ENCODE measurements around the gene ZNF441.
A peak's percentile ranks its signal among the peaks of the same experiment; 100 is the strongest.
"Not testable (repeated sequence)": the region's sequence is repeated elsewhere in the genome, so short reads cannot be mapped to it uniquely, and the experiment has no call there.

Gene ZNF441

DNA sequence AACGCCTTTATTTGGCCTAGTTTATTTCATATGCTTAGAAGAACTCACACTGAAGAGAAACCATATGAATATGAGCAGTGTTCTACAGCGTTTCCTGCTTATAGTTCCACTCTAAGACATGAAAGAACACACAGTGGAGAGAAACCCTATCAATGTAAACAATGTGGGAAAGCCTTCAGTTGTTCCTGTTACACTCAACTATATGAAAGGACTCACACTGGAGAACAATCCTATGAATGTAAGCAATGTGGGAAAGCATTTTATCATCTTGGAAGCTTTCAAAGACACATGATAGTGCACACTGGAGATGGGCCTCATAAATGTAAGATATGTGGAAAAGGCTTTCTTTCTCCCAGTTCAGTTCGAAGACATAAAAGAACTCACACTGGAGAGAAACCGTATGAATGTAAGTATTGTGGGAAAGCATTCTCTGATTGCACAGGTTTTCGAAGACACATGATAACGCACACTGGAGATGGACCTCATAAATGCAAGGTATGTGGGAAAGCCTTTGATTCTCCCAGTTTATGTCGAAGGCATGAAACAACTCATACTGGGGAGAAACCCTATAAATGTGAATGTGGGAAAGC is 13.7 kb downstream of the ZNF441 start:
- DNase-seq (ENCODE audit: low read depth), result no peak

DNA sequence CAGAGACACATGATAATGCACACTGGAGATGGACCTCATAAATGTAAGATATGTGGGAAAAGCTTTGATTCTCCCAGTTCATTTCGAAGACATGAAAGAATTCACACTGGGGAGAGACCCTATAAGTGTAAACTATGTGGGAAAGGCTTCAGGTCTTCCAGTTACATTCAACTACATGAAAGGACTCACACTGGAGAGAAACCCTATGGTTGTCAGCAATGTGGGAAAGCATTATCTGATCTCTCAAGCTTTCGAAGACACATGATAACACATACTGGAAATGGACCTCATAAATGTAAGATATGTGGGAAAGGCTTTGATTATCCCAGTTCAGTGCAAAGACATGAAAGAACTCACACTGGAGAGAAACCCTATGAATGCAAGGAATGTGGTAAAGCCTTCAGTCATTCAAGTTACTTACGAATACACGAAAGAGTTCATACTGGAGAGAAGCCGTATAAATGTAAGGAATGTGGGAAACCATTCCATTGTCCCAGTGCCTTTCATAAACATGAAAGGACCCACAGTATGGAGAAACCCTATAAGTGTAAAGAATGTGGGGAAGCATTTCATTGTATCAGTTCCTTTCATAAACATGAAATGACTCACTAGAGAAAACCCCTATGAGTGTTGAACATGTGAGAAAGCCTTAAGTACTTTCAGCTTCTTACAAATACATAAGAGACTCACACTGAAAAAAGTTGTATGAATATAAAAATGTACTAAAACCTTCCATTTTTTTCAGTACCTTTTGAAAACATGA is 14.7 kb downstream of the ZNF441 start:
- no peak for DNase-seq (ENCODE audit: low read depth)

GRCh38 chr19:11783767-11784166 is 17.0 kb downstream of the ZNF441 start:
- no peak for DNase-seq (ENCODE audit: low read depth)

DNA sequence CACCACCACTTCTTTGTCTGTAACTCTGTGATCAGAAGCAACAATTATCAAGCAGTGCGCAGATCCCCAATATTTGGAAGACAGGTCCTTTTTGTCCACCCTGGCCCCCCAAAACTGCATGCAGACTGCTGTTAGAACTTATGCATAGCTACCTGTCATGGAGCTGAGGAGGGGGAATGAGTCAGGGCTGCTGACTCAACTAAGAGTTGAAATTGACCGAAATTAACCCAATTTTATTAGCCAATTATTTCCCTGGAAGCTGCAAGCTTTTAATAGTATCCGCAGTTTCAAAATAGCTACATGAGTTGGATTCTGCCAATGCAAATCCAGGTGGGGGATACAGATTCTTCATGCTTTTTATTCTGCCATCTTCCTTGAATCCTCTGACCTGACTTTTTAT is 17.6 kb downstream of the ZNF441 start:
- no peak for DNase-seq (ENCODE audit: low read depth)

GRCh38 chr19:11787536-11787935 is 20.7 kb downstream of the ZNF441 start:
- DNase-seq (ENCODE audit: low read depth), result no peak

GRCh38 chr19:11792942-11793341 is 26.1 kb downstream of the ZNF441 start:
- DNase-seq (ENCODE audit: low read depth), result no peak

DNA sequence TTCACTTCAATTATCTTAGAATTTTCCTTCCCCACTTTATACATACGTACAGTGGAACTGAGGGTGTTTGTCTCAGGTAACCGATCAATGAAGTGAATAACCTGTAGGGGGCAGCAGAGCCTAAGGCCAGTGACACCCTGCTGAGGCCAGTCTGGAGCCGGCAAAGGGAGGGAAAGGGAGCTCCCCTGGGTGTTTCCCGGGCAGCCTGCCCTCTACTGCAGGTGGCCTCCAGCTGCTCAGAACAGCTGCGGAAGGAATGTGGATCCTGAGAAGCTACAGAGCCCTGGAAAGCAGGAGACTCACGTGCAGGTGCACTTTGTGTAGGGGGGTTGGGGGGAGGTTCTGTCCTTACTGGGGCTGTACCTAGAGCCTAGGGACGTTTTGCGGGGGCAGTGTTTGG is 30.7 kb downstream of the ZNF441 start:
- peak; percentile 65 for DNase-seq (ENCODE audit: low read depth)

GRCh38 chr19:11798391-11799330 is 31.9 kb downstream of the ZNF441 start, which contains the start of gene ZNF491:
Gene ZNF491 (plus strand): TSS chr19:11798523. CDS start chr19:11805954, 7,431 bp downstream.
- peak; percentile 80 for DNase-seq (ENCODE audit: low read depth)

GRCh38 chr19:11806354-11807098 is 39.7 kb downstream of the ZNF441 start:
- DNase-seq (ENCODE audit: low read depth), result no peak

- no peak for DNase-seq (ENCODE audit: low read depth)
Measured at GRCh38 chr19:11807099-11807380, 40.2 kb downstream of the ZNF441 start.

DNA sequence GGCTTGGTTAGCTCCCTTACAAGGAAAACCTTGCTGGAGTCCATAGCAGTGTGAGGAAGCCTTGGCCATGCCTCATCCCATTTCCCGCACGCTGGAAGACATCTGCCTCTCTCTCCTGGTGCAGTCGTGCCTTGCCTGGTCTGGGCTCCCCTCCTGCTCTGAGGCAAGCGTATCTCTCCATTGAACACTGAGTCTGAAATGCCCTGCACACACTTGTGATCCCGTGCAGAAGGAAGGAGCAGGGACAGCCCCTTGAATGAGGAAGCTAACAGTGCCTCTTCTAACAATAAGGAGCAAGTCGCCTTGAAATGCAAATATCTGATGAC is 46.9 kb downstream of the ZNF441 start:
- DNase-seq (ENCODE audit: low read depth), result no peak

DNA sequence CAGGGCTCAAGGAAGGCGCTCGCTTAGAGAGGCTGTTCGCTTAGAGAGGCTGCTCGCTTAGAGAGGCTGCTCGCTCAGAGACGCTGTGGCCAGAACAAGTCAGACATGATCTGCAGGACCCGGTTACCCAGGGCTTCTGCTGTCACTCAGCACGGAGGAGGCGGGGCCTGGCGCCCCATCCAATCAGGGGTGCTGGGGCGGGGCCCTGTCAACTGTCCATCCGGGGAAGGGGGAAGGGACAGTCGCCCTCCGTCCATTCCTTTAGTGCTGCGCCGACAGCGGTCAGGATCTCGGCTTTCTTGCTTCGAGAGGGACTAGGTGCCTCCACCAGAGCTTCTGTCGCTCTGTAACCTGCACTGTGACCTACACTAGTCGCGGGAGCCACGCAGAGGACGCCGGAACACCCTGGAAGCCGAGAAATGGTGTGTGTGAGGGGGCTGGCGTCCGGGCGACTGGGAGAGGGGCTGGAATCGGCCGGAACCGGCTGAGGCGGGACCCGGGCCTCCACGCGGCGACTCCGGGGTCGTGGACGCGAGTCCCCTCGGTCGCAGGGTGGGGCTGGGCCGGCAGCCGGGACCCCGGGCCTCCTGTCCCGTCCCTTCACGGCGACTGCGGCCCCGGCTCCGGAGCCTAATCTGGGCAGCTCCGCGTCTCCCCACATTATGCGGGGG is 47.4 kb downstream of the ZNF441 start, which contains the start of gene ZNF440:
ZNF440 (plus strand) TSS at position 245 of the 671 bp plus-strand sequence; CDS start at position 420, 175 bp downstream.
- peak; percentile 86 for DNase-seq (ENCODE audit: low read depth)

DNA sequence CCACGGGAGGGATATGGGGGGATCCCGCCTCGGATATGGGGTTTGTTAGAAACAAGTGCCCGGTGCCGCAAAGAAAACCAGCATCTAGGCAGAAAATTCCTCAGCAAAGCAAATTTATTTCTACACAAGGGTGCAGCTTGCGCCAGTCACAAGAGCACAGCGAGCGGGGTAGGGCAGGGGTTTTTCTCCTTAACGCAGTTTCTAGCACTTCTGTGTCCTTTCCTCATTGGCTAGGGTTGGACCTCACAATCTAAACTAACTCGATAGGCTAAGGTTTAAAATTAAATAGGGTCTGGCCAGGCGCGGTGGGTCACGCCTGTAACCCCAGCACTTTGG is 47.9 kb downstream of the ZNF441 start:
- DNase-seq (ENCODE audit: low read depth), result no peak

- no peak for DNase-seq (ENCODE audit: low read depth)
Measured at GRCh38 chr19:11821474-11822109, 54.8 kb downstream of the ZNF441 start.

- DNase-seq (ENCODE audit: low read depth), result not testable (repeated sequence)
Measured at GRCh38 chr19:11828957-11829876, 62.4 kb downstream of the ZNF441 start.

- DNase-seq (ENCODE audit: low read depth), result no peak
Measured at GRCh38 chr19:11832253-11832912, 65.6 kb downstream of the ZNF441 start.

DNA sequence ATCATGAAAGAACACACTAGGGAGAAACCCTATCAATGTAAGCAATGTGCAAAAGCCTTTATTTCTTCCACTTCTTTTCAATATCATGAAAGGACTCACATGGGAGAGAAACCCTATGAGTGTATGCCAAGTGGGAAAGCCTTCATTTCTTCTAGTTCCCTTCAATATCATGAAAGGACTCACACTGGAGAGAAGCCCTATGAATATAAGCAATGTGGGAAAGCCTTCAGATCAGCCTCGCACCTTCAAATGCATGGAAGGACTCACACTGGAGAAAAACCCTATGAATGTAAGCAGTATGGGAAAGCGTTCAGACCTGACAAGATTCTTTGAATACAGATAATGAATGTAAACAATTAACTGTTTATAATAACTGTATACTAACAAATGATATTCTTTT is 66.7 kb downstream of the ZNF441 start:
- DNase-seq (ENCODE audit: low read depth), result no peak
